Tibial nerve (tissue), 4 donors: ENCODE results near the gene MIXL1. TPM values are rescaled to one million over a fixed set of nuclear protein-coding genes. Genes with fewer than 3 reads are reported as not detected.

Source experiments
- DNase-seq, 2 donors: peaks; one replicate each; pipeline ENCODE4 v3.0.0-alpha.2; 2019; ENCODE audit warnings: low spot score in 2 of 2
- H3K27ac ChIP-seq, 4 donors: fragments of 200-600 bp; sonication (generic) in 3 of 4; one replicate each; pipeline ENCODE4 v1.5.1; 2017 to 2019; ENCODE audit warnings: mild to moderate bottlenecking in 1 of 4
- H3K27me3 ChIP-seq, 2 donors: fragments of 200-600 bp; sonication (generic) in 1 of 2; one replicate each; pipeline versions ENCODE4 v1.5.1 to v1.6.0; 2017 to 2019
- H3K36me3 ChIP-seq, 3 donors: fragments of 200-600 bp; sonication (generic); one replicate each; pipeline ENCODE4 v1.5.1; 2018 to 2019
- H3K4me1 ChIP-seq, 4 donors: fragments of 200-600 bp; sonication (generic) in 3 of 4; one replicate each; pipeline ENCODE4 v1.5.1; 2017 to 2019
- H3K4me3 ChIP-seq, 4 donors: fragments of 200-600 bp; sonication (generic) in 3 of 4; one replicate each; pipeline ENCODE4 v1.5.1; 2017 to 2019; ENCODE audit warnings: mild to moderate bottlenecking in 1 of 4, moderate library complexity in 1 of 4
- H3K9me3 ChIP-seq, 4 donors: fragments of 200-600 bp; sonication (generic) in 3 of 4; one replicate each; pipeline ENCODE4 v1.5.1; 2017 to 2019
- EP300 ChIP-seq, 2 donors: sonication (generic); formaldehyde crosslinking; IDR thresholded peaks; one replicate each; pipeline ENCODE4 v1.6.1; 2017; ENCODE audit warnings: antibody characterized with exemption in 2 of 2, mild to moderate bottlenecking in 1 of 2
- POLR2A ChIP-seq, 2 donors: fragments of 450-650 bp; IDR thresholded peaks; one replicate each; pipeline ENCODE4 v1.6.1; 2017; ENCODE audit warnings: antibody characterized with exemption in 2 of 2, mild to moderate bottlenecking in 2 of 2, moderate library complexity in 2 of 2
- WGBS, 2 donors: methylation state at CpG; one replicate each; pipeline ENCODE4 v1.1.5; 2018; 5-methylcytosine and 5-hydroxymethylcytosine counted together
- total RNA-seq, 4 donors: library from RNA; depleted of rRNA; stranded (reverse); fragments of >200 nt; gene quantifications; one replicate each; pipeline ENCODE4 v1.1.0, GENCODE V29; 2016
- TF ChIP-seq, protein P1 (sequence below), 5 experiments: fragments of 200-600 bp in 3 of 5; fragments of 450-650 bp in 2 of 5; sonication (generic) in 3 of 5; IDR thresholded peaks; one replicate each; pipeline ENCODE4 v1.5.1; 2016 to 2019; ENCODE audit warnings: antibody characterized with exemption in 5 of 5, mild to moderate bottlenecking in 3 of 5, moderate library complexity in 2 of 5

MIXL1 gene
- total RNA-seq, 4 donors from 2014 or later, result not detected

DNA sequence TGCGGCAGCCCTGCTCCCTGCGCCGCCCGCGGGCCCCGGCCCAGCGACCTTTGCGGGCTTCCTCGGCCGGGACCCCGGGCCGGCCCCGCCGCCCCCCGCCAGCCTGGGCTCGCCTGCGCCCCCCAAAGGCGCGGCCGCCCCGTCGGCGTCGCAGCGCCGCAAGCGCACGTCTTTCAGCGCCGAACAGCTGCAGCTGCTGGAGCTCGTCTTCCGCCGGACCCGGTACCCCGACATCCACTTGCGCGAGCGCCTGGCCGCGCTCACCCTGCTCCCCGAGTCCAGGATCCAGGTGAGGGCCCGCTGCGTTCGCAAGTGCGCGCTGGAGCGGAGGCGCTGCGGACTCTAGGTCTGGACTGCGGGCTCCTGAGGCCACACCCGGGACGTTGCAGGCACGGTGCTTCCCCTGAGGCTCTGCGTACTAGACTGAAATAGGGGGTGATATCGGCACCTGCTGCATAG, 351 bp downstream of the MIXL1 start:
- Histone ChIP-seq H3K36me3 (no peaks in the 10 kb centered on the region), H3K27me3 (peaks cover 0 to 33% of the 10 kb centered on the region in 2 donors), H3K4me1 (peaks cover 0 to 13% (median 2%) of the 10 kb centered on the region in 4 donors), H3K27ac (no peak overlapping the region), H3K4me3 (peak overlapping the region in 2 of 4 donors; percentile 29 to 50), H3K9me3 (no peaks in the 10 kb centered on the region)
- WGBS, 2 donors, result 1 to 2% methylated on average over 24 to 45 of the region's 55 CpGs
- TF ChIP-seq, protein P1, sequence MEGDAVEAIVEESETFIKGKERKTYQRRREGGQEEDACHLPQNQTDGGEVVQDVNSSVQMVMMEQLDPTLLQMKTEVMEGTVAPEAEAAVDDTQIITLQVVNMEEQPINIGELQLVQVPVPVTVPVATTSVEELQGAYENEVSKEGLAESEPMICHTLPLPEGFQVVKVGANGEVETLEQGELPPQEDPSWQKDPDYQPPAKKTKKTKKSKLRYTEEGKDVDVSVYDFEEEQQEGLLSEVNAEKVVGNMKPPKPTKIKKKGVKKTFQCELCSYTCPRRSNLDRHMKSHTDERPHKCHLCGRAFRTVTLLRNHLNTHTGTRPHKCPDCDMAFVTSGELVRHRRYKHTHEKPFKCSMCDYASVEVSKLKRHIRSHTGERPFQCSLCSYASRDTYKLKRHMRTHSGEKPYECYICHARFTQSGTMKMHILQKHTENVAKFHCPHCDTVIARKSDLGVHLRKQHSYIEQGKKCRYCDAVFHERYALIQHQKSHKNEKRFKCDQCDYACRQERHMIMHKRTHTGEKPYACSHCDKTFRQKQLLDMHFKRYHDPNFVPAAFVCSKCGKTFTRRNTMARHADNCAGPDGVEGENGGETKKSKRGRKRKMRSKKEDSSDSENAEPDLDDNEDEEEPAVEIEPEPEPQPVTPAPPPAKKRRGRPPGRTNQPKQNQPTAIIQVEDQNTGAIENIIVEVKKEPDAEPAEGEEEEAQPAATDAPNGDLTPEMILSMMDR (IDR thresholded peaks at IDR 0.05), result no peak
- TF ChIP-seq POLR2A (IDR thresholded peaks at IDR 0.05) (no peak), EP300 (IDR thresholded peaks at IDR 0.05) (no peak)
- DNase-seq, result no peak

DNA sequence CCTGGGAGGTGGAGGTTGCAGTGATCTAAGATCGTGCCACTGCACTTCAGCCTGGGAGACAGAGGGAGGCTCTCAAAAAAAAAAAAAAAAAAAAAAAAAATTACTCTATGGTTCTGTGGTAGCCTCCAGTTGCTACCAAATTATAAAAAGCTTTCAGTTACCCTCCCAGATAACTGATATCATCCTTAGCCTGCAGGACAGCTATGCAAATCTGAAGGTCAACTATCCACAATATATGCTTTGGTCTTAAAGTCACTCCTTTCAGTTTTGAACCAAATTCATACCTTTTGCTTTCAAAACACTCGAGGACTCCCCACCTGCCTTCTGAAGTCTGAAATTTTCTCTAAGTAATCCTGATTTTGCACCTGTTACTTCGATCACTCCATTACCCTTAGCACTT, 3.1 kb downstream of the MIXL1 start:
- Histone ChIP-seq H3K27me3 (peaks cover 0 to 33% of the 10 kb centered on the region in 2 donors), H3K9me3 (no peaks in the 10 kb centered on the region), H3K4me1 (peaks cover 0 to 13% (median 2%) of the 10 kb centered on the region in 4 donors), H3K27ac (no peak overlapping the region), H3K36me3 (peaks cover 0 to 6% (median 0%) of the 10 kb centered on the region in 3 donors), H3K4me3 (no peak overlapping the region)
- TF ChIP-seq, protein P1 (IDR thresholded peaks at IDR 0.05), result no peak
- TF ChIP-seq POLR2A (IDR thresholded peaks at IDR 0.05) (no peak), EP300 (IDR thresholded peaks at IDR 0.05) (no peak)
- DNase-seq, result no peak
- 94 to 95% methylated on average over 3 of the region's 3 CpGs for WGBS, 2 donors

DNA sequence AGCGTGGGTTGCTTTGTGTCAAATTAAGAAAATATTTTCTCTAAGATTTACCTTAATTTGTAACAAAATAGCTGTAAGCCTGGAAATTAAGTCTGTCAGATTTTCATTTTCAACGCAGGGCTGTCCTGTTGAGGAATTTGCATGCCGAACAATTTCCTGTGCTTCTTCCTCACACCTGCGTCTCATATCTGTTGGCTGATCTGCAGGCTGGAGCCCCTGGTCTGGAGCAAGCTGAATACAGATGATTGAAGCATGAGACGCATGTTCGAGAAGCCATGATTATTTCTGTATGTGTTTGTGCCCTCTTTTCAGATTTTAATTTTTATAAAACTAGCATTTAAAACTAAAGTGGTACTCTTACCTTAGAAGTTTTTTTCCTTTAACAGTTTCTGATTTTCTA, 9.8 kb downstream of the MIXL1 start:
- DNase-seq, result no peak
- Histone ChIP-seq H3K27ac (no peak overlapping the region), H3K9me3 (no peaks in the 10 kb centered on the region), H3K36me3 (peaks cover 0 to 27% (median 0%) of the 10 kb centered on the region in 3 donors), H3K4me3 (no peak overlapping the region), H3K4me1 (no peaks in the 10 kb centered on the region), H3K27me3 (no peaks in the 10 kb centered on the region)
- 88 to 92% methylated on average over 6 of the region's 6 CpGs for WGBS, 2 donors
- TF ChIP-seq EP300 (IDR thresholded peaks at IDR 0.05) (no peak), POLR2A (IDR thresholded peaks at IDR 0.05) (no peak)
- TF ChIP-seq, protein P1 (IDR thresholded peaks at IDR 0.05), result no peak

DNA sequence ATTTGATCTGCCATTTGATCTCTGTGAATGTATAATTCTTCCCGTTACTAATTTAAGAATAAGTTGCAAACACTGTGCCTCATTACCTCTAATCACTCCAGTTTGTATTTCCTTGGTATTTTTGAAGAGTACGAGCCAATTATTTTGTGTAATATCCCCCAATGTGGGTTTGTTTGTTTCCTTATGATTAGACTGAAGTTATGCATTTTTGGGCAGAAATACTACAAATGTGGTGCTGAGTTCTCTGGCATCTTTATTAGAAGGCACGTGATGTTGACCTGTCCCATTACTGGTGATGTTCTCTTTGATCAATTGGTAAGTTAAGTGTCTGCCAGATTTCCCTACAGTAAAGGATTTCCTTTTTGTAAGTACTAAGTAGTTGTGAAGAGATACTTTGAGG, 10.3 kb downstream of the MIXL1 start:
- 85 to 89% methylated on average over 3 of the region's 3 CpGs for WGBS, 2 donors
- Histone ChIP-seq H3K36me3 (peaks cover 0 to 30% (median 0%) of the 10 kb centered on the region in 3 donors), H3K27ac (no peak overlapping the region), H3K27me3 (no peaks in the 10 kb centered on the region), H3K9me3 (no peaks in the 10 kb centered on the region), H3K4me1 (no peaks in the 10 kb centered on the region), H3K4me3 (no peak overlapping the region)
- TF ChIP-seq, protein P1 (IDR thresholded peaks at IDR 0.05), result no peak
- TF ChIP-seq EP300 (IDR thresholded peaks at IDR 0.05) (no peak), POLR2A (IDR thresholded peaks at IDR 0.05) (no peak)
- DNase-seq, result no peak

DNA sequence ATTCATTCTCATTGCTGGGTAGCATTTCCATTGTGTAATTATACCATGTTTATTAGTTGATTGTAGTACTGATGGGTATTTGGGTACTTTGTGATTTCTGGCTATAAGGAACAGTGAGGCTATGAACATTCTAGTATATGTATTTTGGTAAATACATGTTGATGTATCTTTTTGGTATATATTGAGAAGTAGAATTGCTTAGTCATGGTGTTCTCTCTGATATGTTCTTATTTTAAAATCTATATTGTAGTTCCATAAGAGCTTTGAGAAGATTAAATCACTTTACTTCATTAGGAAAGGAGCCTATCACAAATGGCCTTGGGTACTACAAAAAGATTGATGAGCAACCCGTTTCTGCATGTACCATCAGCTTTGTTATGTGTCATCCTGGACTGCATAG, 13.4 kb downstream of the MIXL1 start:
- Histone ChIP-seq H3K9me3 (no peaks in the 10 kb centered on the region), H3K4me1 (no peaks in the 10 kb centered on the region), H3K27ac (no peak overlapping the region), H3K36me3 (peaks cover 0 to 24% (median 0%) of the 10 kb centered on the region in 3 donors), H3K27me3 (no peaks in the 10 kb centered on the region), H3K4me3 (no peak overlapping the region)
- WGBS, 2 donors, result 95 to 100% methylated on average over 1 of the region's 1 CpG
- TF ChIP-seq EP300 (IDR thresholded peaks at IDR 0.05), result no peak
- TF ChIP-seq, protein P1 (IDR thresholded peaks at IDR 0.05), result no peak
- TF ChIP-seq POLR2A (IDR thresholded peaks at IDR 0.05), result no peak
- no peak for DNase-seq
